ENCODE data around the gene H2AZ2. TPM values are rescaled to one million over a fixed set of nuclear protein-coding genes. Genes with fewer than 3 reads are reported as not detected.
A peak's percentile ranks its signal among the peaks of the same experiment; 100 is the strongest.
"Not testable (repeated sequence)": the region's sequence is repeated elsewhere in the genome, so short reads cannot be mapped to it uniquely, and the experiment has no call there.

H2AZ2 gene
- total RNA-seq, 1 donor from 2014 or later: 64.6 TPM

DNA sequence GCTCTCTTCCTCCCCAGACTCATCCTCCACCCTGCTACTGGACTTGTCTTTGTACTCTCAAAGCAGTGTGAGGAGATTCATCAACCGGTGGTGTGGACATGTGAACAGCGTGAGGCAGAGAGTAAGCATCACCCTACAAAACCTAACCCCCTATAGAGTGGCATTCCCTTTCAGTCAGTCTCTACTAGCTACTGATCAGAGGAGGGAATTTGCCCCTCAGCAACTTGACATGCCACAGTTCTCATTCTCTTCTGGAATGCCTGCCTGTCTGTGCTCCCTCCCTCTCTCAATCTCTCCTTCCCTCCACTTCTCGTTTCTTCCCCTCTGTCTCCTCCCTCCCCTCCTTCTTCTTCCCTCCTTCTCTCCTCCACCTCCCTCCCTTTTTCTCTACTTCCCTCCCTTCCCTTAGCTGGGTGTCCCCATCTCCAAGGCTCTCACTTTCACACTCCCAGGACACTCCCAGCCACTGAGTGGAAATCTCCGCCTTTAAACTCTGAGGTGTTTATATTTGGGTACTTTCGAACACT is 24.6 kb downstream of the H2AZ2 start:
- DNase-seq (ENCODE audit: low spot score) (no peak), ATAC-seq (no peak)

- DNase-seq (ENCODE audit: low spot score): no peak
- no peak for ATAC-seq
These were observed 28.6 kb downstream of the H2AZ2 start for GRCh38 chr7:44819292-44819691.

- ATAC-seq (no peak), DNase-seq (ENCODE audit: low spot score) (no peak)
These were observed 33.0 kb downstream of the H2AZ2 start for GRCh38 chr7:44814919-44815318.

DNA sequence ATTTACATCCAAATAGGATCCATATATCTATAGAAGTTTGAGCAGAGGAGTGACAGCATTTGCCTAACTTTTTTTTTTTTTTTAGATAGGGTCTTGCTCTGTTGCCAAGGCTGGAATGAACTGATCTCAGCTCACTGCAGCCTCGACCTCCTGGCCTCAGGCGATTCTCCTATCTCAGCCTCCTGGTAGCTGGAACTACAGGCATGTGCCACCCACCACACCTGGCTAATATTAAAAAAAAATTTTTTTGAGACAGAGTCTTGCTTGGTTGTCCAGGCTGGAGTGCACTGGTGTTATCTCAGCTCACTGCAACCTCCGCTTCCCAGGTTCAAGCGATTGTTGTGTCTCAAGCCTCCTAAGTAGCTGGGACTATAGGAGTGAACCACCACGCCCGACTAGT is 36.3 kb downstream of the H2AZ2 start:
- ATAC-seq: no peak
- DNase-seq (ENCODE audit: low spot score): no peak

DNA sequence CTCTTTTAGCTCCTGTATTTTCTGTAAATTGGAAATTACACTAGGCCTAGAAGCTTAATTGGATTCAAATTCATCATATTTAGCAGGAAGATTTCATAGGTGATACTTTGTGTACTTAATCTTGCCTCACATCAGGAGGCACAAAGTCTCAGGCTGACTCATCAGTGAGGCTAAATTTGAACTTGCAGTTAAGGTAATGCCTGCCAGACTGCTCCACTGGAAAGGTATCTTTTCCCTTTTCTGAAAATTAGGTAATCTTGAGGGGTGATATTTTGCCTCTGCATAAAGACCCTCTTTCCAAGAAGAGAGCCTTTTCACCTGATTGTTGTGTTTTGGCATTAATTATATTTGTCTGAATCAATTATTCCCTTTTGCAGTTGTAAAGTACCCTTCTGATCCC is 36.8 kb downstream of the H2AZ2 start:
- DNase-seq (ENCODE audit: low spot score): no peak
- ATAC-seq: peak; percentile 85

DNA sequence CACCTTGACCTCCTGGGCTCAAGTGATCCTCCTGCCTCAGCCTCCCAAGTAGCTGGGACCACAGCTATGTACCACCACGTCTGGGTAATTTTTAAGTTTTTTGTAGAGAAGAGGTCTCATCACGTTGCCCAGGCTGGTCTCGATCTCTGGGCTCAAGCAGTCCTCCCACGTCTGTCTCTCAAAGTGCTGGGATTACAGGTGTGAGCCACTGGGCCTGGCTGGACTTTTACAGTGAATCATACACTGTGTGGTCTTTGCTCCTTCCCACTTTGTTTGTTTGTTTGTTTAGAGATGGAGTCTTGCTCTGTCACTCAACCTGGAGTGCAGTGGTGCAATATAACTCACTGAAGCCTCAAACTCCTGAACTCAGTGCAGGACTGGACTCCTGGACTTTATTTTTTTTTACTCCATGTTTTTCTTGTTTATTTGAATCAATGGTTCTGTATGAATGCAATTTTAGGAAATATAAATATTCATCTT is 38.9 kb downstream of the H2AZ2 start:
- DNase-seq (ENCODE audit: low spot score): peak; percentile 63

GRCh38 chr7:44805950-44806349 is 41.9 kb downstream of the H2AZ2 start:
- no peak for ATAC-seq

More for the DNA sequence above, 38.9 kb downstream of the H2AZ2 start:
- peak; percentile 80 for ATAC-seq

GRCh38 chr7:44803828-44804519 is 43.9 kb downstream of the H2AZ2 start:
- not testable (repeated sequence) for ATAC-seq; DNase-seq (ENCODE audit: low spot score)

More at GRCh38 chr7:44805950-44806349, 41.9 kb downstream of the H2AZ2 start:
- no peak for DNase-seq (ENCODE audit: low spot score)

- ATAC-seq: no peak
- no peak for DNase-seq (ENCODE audit: low spot score)
These were observed 45.4 kb downstream of the H2AZ2 start for GRCh38 chr7:44802418-44803025.

DNA sequence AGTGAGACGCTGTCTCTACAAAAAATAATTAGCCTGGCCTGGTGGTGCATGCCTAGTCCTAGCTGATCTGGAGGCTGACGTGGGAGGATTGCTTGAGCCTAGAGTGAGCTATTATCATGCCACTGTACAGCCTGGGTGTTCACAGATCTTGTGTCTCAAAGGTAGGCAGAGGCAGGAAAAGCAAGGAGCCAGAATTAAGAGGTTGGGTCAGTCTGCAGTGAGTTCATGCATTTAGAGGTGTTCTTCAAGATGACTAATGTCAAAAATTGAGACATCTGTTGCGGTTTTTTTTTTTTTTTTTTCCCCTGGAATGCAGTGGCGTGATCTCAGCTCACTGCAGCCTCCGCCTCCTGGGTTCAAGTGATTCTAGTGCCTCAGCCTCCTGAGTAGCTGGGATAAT is 46.0 kb downstream of the H2AZ2 start:
- DNase-seq (ENCODE audit: low spot score): no peak
- no peak for ATAC-seq

- ATAC-seq (no peak), DNase-seq (ENCODE audit: low spot score) (no peak)
These were observed 47.9 kb downstream of the H2AZ2 start for GRCh38 chr7:44799939-44800338.

DNA sequence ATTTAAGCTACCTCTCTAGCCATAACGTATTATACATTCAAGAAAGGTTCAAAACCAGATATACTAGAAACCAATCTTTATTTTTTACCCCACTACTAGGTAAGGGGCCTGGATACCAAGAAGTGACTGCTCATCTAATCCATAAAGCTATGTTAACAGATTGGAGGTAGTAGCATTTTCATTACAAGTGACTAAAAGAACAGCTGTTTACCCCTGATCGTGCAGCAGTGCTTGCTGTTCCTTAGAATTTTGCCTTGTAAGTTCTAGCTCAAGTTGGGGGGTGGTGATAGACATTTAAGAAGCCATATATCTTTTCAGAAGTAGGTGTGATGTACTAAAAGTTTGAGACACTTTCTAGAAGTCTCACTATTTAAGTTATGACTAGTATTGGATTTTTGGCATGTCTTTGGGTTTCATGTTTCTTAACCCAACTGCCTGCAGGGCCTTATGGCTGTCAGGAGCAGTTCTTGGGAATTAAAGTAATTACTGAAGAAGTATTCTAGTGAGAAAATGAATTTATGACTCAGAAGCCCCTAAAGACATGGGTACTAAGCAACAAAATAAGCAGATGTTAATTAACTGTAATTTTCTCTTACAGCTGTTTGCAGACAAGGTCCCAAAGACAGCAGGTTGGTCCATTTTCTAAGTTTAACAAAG is 49.1 kb downstream of the H2AZ2 start:
- ATAC-seq (no peak), DNase-seq (ENCODE audit: low spot score) (no peak)

GRCh38 chr7:44797329-44798258 is 50.3 kb downstream of the H2AZ2 start:
- DNase-seq (ENCODE audit: low spot score) (peak; percentile 87), ATAC-seq (peak; percentile 74)

DNA sequence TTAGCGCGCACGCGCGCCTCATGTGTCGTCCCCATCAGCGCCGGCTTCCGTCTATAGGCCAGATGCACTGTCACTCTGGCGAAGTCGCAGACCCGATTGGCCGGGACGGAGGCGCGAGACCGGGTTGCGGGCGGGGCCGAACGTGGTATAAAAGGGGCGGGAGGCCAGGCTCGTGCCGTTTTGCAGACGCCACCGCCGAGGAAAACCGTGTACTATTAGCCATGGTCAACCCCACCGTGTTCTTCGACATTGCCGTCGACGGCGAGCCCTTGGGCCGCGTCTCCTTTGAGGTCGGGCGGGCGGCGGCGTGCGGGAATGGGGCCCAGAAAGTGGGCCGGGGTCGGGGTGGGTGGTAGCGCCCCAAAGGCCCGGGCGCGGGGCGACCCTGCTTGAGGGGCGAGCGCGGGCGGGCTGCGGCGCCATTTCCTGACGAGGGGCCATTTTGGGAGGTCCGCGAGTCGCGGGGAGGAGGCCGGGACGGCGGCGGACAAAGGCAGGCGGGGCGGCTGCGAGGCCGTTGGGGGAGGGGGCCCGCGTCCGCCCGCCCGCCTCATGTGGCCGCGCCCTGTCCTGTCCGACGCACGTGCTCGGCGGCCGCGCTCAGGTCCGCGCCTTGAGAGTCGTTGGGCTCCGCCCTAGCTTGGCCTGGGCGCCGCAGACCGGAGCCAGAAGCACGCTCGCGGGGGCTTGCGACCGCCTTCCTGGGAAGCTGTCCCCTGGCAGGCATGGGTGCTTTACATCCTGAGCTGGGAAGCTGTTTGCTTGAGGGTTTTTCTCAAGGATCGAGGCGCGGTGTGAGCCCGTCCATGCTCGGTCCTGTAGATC is 51.2 kb downstream of the H2AZ2 start, which contains the start of gene PPIA:
PPIA (plus strand) TSS at position 178 of the 825 bp plus-strand sequence; CDS start at position 222, 44 bp downstream.
- peak; percentile 89 for ATAC-seq

DNA sequence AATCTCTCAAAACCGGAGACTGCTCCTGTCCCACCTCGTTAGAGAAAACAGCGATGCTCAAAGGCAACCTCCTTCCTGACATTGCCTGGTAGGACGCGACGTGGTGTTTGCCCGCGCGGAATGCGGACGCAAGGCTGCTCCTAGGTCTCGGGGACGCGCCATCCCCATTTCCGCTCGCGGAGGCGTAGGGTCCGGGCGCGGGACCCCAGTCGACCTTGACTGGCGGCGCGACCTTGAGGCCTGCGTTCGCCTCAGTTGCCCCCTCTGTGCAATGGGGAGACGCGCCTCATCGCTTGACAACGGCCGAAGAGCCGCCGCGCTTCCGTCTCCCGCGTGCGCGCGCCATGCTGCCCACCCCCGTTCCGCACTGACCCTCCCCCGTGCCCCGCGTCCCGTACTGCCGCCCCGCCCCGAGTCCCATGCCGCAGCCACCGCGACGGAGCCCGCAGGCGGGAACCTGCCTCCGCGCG is 51.8 kb downstream of the H2AZ2 start:
- ATAC-seq (peak; percentile 34), DNase-seq (ENCODE audit: low spot score) (no peak)

More for the DNA sequence above, 51.2 kb downstream of the H2AZ2 start, which contains the start of gene PPIA:
- DNase-seq (ENCODE audit: low spot score): peak; percentile 100

GRCh38 chr7:44794331-44794730 is 53.6 kb downstream of the H2AZ2 start:
- DNase-seq (ENCODE audit: low spot score): no peak
- ATAC-seq: no peak

DNA sequence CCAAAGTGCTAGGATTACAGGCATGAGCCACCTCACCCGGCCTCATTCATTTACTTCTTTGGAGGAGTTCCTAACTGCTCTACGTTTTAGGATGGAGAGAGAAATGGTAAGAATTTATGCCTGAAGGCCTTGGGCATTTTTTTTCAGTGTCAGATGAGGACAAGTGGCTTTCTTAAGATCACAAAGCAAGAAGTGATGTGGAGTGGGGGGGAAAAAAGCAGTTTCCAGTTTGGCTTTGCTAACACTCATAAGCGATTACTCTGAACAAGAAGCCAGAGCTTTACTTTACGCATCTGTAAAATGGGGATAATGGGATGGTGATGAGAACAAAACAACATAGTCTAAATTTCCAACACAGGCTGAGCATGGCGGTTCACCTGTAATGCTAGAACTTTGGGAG is 54.0 kb downstream of the H2AZ2 start:
- ATAC-seq: no peak
- DNase-seq (ENCODE audit: low spot score): no peak

GRCh38 chr7:44791278-44792219 is 56.3 kb downstream of the H2AZ2 start:
- DNase-seq (ENCODE audit: low spot score) (no peak), ATAC-seq (no peak)

All from left lobe of liver (tissue), 2 donors.